PFSK-1 (cell line): Measurements from ENCODE around the gene ADAMTS10.

Source experiments
- FOXP2 ChIP-seq: optimal IDR thresholded peaks from 2 replicates; pipeline ENCODE3; 2011; ENCODE audit warnings: borderline replicate concordance, control low read depth, inconsistent platforms; ENCODE audit not compliant: insufficient read depth; ENCODE audit errors: extremely low read length, extremely low read depth
- POLR2AphosphoS5 ChIP-seq: IDR thresholded peaks from 2 replicates; pipeline ENCODE4 v1.6.1; 2012; ENCODE audit warnings: low read depth, mild to moderate bottlenecking, control low read depth, low read length, moderate library complexity
- SIN3A ChIP-seq: IDR thresholded peaks from 2 replicates; pipeline ENCODE4 v1.6.1; 2012; ENCODE audit warnings: mild to moderate bottlenecking, low read length, moderate library complexity, borderline replicate concordance; ENCODE audit not compliant: insufficient read depth
- TAF1 ChIP-seq: IDR thresholded peaks from 2 replicates; pipeline ENCODE4 v1.6.1; 2012; ENCODE audit warnings: low read length, control low read depth, borderline replicate concordance; ENCODE audit not compliant: insufficient read depth
- TF ChIP-seq, protein P1 (sequence below), 2 experiments: IDR thresholded peaks; 2 replicates each; pipeline versions ENCODE4 v1.6.1 to v1.8.0; 2011 to 2012; ENCODE audit warnings: low read depth in 2 of 2, low read length in 2 of 2, control low read depth in 1 of 2, inconsistent platforms in 1 of 2, mild to moderate bottlenecking in 1 of 2, moderate library complexity in 1 of 2; ENCODE audit not compliant: insufficient read depth in 1 of 2

The ADAMTS10 gene

DNA sequence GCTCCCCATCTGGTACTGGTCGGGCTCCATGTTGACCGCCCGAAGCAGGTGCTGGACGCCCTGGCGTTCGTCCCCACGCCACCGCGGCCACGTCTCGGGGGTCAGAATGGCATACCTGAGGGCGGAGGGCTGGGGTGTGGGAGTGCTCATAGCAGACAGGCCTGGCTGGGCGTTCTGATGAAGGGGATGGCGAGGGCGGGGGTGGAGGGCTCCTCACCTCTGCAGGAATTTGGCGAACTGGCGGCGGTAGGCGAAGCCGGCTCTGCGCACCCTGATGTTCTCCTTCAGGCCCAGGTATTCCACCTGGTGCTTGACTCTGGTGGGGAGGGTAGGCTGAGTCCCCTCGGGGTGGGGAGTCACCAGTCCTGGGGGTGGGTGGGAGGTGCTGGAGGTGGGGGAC lies 74.2 kb downstream of the ADAMTS10 start:
- TF ChIP-seq POLR2AphosphoS5: no peak
- no peak for TF ChIP-seq FOXP2
- TF ChIP-seq, protein P1, sequence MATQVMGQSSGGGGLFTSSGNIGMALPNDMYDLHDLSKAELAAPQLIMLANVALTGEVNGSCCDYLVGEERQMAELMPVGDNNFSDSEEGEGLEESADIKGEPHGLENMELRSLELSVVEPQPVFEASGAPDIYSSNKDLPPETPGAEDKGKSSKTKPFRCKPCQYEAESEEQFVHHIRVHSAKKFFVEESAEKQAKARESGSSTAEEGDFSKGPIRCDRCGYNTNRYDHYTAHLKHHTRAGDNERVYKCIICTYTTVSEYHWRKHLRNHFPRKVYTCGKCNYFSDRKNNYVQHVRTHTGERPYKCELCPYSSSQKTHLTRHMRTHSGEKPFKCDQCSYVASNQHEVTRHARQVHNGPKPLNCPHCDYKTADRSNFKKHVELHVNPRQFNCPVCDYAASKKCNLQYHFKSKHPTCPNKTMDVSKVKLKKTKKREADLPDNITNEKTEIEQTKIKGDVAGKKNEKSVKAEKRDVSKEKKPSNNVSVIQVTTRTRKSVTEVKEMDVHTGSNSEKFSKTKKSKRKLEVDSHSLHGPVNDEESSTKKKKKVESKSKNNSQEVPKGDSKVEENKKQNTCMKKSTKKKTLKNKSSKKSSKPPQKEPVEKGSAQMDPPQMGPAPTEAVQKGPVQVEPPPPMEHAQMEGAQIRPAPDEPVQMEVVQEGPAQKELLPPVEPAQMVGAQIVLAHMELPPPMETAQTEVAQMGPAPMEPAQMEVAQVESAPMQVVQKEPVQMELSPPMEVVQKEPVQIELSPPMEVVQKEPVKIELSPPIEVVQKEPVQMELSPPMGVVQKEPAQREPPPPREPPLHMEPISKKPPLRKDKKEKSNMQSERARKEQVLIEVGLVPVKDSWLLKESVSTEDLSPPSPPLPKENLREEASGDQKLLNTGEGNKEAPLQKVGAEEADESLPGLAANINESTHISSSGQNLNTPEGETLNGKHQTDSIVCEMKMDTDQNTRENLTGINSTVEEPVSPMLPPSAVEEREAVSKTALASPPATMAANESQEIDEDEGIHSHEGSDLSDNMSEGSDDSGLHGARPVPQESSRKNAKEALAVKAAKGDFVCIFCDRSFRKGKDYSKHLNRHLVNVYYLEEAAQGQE (IDR thresholded peaks at IDR 0.05; ENCODE audit: insufficient read depth in 1 of 2, low read depth in 2 of 2, low read length in 2 of 2): no peak
- TF ChIP-seq TAF1: no peak
- TF ChIP-seq SIN3A: no peak

GRCh38 chr19:8532225-8532624 lies 78.3 kb downstream of the ADAMTS10 start:
- TF ChIP-seq TAF1: no peak
- TF ChIP-seq, protein P1 (IDR thresholded peaks at IDR 0.05; ENCODE audit: insufficient read depth in 1 of 2, low read depth in 2 of 2, low read length in 2 of 2): no peak

DNA sequence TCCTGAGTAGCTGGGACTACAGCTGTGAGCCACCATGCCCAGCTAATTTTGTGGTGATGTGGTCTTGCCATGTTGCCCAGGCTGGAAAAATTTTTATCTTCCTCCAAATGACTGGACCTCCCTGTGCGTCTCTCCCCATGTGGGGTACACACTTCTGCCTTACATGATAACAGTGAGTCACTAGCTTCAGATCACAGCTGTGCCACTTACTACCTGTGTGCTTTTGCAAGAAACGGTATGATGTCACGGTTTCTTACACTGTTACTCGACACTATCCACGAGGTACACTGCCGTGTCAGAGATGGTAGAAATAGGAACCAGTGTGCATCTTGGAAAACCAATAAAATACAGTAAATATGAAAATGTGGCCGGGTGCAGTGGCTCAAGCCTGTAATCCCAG lies 79.0 kb downstream of the ADAMTS10 start:
- TF ChIP-seq TAF1 (no peak), SIN3A (no peak)
